Liver (tissue), 9 donors: ENCODE results near the gene CHAC2. TPM values are rescaled to one million over a fixed set of nuclear protein-coding genes. Genes with fewer than 3 reads are reported as not detected.

Experiments used
- DNase-seq: peaks from one replicate; pipeline ENCODE4 v3.0.0-alpha.2; 2017; ENCODE audit warnings: low spot score
- H3K27ac ChIP-seq, 2 donors: one replicate each; pipeline ENCODE4 v1.7.0; 2013; ENCODE audit warnings: inconsistent platforms in 2 of 2, low read length in 2 of 2, control low read depth in 1 of 2, low read depth in 1 of 2, mild to moderate bottlenecking in 1 of 2
- H3K27me3 ChIP-seq, 4 donors: one replicate each; pipeline versions ENCODE4 v1.6.1 to v1.7.0; 2013; ENCODE audit warnings: low read length in 3 of 4, inconsistent platforms in 1 of 4, mild to moderate bottlenecking in 1 of 4, moderate library complexity in 1 of 4; ENCODE audit not compliant: control insufficient read depth in 4 of 4, insufficient read depth in 4 of 4
- H3K36me3 ChIP-seq, 4 donors: one replicate each; pipeline versions ENCODE4 v1.6.1 to v1.7.0; 2013; ENCODE audit warnings: low read length in 3 of 4, mild to moderate bottlenecking in 3 of 4, low read depth in 1 of 4, moderate library complexity in 1 of 4; ENCODE audit not compliant: control insufficient read depth in 4 of 4, insufficient read depth in 3 of 4
- H3K4me1 ChIP-seq, 4 donors: one replicate each; pipeline versions ENCODE4 v1.6.1 to v1.7.0; 2013; ENCODE audit warnings: low read length in 3 of 4, mild to moderate bottlenecking in 3 of 4, moderate library complexity in 1 of 4; ENCODE audit not compliant: control insufficient read depth in 4 of 4, insufficient read depth in 4 of 4
- H3K4me3 ChIP-seq, 3 donors: one replicate each; pipeline versions ENCODE4 v1.6.1 to v1.7.0; 2013; ENCODE audit warnings: low read length in 3 of 3, control low read depth in 1 of 3, low read depth in 1 of 3, mild to moderate bottlenecking in 1 of 3
- H3K9ac ChIP-seq, 2 donors: one replicate each; pipeline ENCODE4 v1.7.0; 2013; ENCODE audit warnings: low read length in 2 of 2, mild to moderate bottlenecking in 2 of 2, moderate library complexity in 2 of 2, control low read depth in 1 of 2, low read depth in 1 of 2
- H3K9me3 ChIP-seq, 4 donors: one replicate each; pipeline versions ENCODE4 v1.6.1 to v1.7.0; 2013; ENCODE audit warnings: low read length in 3 of 4; ENCODE audit not compliant: control insufficient read depth in 4 of 4
- ATF3 ChIP-seq: IDR thresholded peaks from 2 replicates; pipeline ENCODE4 v1.6.1; 2016; ENCODE audit warnings: antibody characterized with exemption
- CTCF ChIP-seq: fragments of 150-350 bp; IDR thresholded peaks from 2 replicates; pipeline ENCODE4 v1.5.1; 2017; ENCODE audit warnings: improper control_type of control experiment, low read depth, low read length; ENCODE audit not compliant: missing input control
- EGR1 ChIP-seq, 2 donors: IDR thresholded peaks; 2 replicates each; pipeline ENCODE4 v1.6.1; 2016 to 2018; ENCODE audit warnings: antibody characterized with exemption in 2 of 2, low read depth in 2 of 2
- FOXA2 ChIP-seq: IDR thresholded peaks from 2 replicates; pipeline ENCODE4 v1.6.1; 2016; ENCODE audit warnings: antibody characterized with exemption
- GABPA ChIP-seq, 2 donors: IDR thresholded peaks in 1 of 2; conservative IDR thresholded peaks in 1 of 2; 2 replicates each; pipeline ENCODE4 v1.6.1; 2016; ENCODE audit warnings: antibody characterized with exemption in 2 of 2, mild to moderate bottlenecking in 1 of 2, moderate library complexity in 1 of 2
- HNF4A ChIP-seq, 2 donors: conservative IDR thresholded peaks; 2 replicates each; pipeline ENCODE4 v1.6.1; 2016; ENCODE audit warnings: antibody characterized with exemption in 2 of 2, mild to moderate bottlenecking in 2 of 2
- HNF4G ChIP-seq: IDR thresholded peaks from 2 replicates; pipeline ENCODE4 v1.6.1; 2016; ENCODE audit warnings: antibody characterized with exemption
- JUND ChIP-seq, 2 donors: IDR thresholded peaks; 2 replicates each; pipeline ENCODE4 v1.6.1; 2016; ENCODE audit warnings: antibody characterized with exemption in 2 of 2
- MAX ChIP-seq: IDR thresholded peaks from 2 replicates; pipeline ENCODE4 v1.6.1; 2016; ENCODE audit warnings: antibody characterized with exemption
- NR2F2 ChIP-seq: IDR thresholded peaks from 2 replicates; pipeline ENCODE4 v1.6.1; 2016; ENCODE audit warnings: antibody characterized with exemption
- RAD21 ChIP-seq, 2 donors: IDR thresholded peaks; 2 replicates each; pipeline ENCODE4 v1.6.1; 2016; ENCODE audit warnings: antibody characterized with exemption in 2 of 2, mild to moderate bottlenecking in 2 of 2
- REST ChIP-seq: IDR thresholded peaks from 2 replicates; pipeline ENCODE4 v1.6.1; 2016; ENCODE audit warnings: antibody characterized with exemption, mild to moderate bottlenecking
- RXRA ChIP-seq, 2 donors: IDR thresholded peaks; 2 replicates each; pipeline ENCODE4 v1.6.1; 2017 to 2018; ENCODE audit warnings: antibody characterized with exemption in 2 of 2, mild to moderate bottlenecking in 1 of 2
- SP1 ChIP-seq: IDR thresholded peaks from 2 replicates; pipeline ENCODE4 v1.6.1; 2018; ENCODE audit warnings: antibody characterized with exemption, mild to moderate bottlenecking
- TAF1 ChIP-seq: conservative IDR thresholded peaks from 2 replicates; pipeline ENCODE4 v1.6.1; 2016; ENCODE audit warnings: antibody characterized with exemption, mild to moderate bottlenecking
- ZBTB33 ChIP-seq: IDR thresholded peaks from 2 replicates; pipeline ENCODE4 v1.6.1; 2016; ENCODE audit warnings: antibody characterized with exemption
- WGBS: extraction: QIAGEN DNeasy Blood & Tissue Kit; methylation state at CpG from one replicate; pipeline ENCODE4 v1.1.7; 2013; 5-methylcytosine and 5-hydroxymethylcytosine counted together
- polyA plus RNA-seq, 2 donors: library from polyadenylated mRNA; stranded (reverse) in 1 of 2; unstranded in 1 of 2; fragments of 200-250 nt in 1 of 2; fragments of >200 nt in 1 of 2; fragmentation: Nextera tagmentation in 1 of 2; extraction: Ambion mirVana in 1 of 2; gene quantifications; one replicate each; pipeline versions ENCODE4 v1.2.1 to v1.2.3, GENCODE V29; 2013 to 2015
- total RNA-seq, 2 donors: library from RNA; depleted of rRNA; stranded (reverse); fragments of >200 nt; gene quantifications; one replicate each; pipeline ENCODE4 v1.2.3, GENCODE V29; 2014
- donor health status: healthy.
- donor health status: healthy.
- donor health status: healthy.
- donor health status: healthy.
- donor health status: healthy.

CHAC2 gene
- total and polyA plus RNA-seq, 4 donors = 2.6 to 7.0 (median 4.3) TPM

DNA sequence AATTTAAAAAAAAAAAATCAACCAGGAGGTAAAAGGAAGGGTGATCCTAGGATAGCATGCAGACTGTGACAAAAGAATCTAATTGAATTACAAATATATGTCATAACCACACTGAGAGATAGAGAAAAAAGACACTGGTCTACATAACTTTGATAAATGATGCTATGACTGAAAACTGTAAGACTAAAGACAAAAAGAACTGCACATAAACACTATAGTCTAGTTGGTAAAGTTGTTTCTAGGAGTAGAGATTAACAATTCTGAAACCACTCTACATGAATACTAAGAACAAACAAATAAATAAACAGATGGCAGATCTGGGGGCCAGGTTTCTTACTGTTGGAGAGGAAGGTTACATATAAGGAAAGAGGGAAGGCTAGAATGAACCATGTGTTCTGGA lies 14.6 kb upstream of the CHAC2 start:
- Histone ChIP-seq H3K4me1 (no peaks in the 10 kb centered on the region), H3K27ac (no peak overlapping the region), H3K4me3 (no peak overlapping the region), H3K27me3 (no peaks in the 10 kb centered on the region), H3K9me3 (no peaks in the 10 kb centered on the region), H3K36me3 (peaks cover 3 to 15% (median 9%) of the 10 kb centered on the region in 4 donors), H3K9ac (no peak overlapping the region)
- no peak for DNase-seq
- no peak for TF ChIP-seq FOXA2
- no peak for TF ChIP-seq ZBTB33
- TF ChIP-seq HNF4A (conservative IDR thresholded peaks at IDR 0.05) = no peak

DNA sequence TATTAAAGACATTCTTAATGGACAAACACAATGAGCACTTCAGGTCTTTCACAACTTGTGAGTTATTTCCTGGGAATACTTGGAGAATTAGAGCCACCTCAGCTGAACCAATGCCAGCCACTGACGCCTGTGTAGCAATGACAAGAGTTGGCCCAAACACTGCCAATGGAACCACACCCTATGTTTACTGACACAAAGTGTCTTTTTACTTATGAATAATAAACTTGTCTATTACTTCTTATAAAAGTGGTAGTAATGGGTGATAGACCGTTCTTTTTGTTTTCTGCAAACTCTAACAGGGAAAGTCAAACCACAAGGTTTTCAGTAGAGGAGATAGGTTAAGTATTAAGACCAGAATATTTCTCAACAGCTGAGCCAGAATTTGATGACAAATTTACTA lies 12.5 kb upstream of the CHAC2 start:
- Histone ChIP-seq H3K9ac (no peak overlapping the region), H3K27ac (no peak overlapping the region)
- no peak for TF ChIP-seq GABPA (IDR thresholded peaks at IDR 0.05 in 1 of 2, conservative IDR thresholded peaks at IDR 0.05 in 1 of 2)
- TF ChIP-seq ZBTB33 = no peak

GRCh38 chr2:53756644-53757043 lies 11.0 kb upstream of the CHAC2 start:
- Histone ChIP-seq H3K9ac (no peak overlapping the region), H3K27ac (no peak overlapping the region), H3K4me1 (no peaks in the 10 kb centered on the region), H3K27me3 (no peaks in the 10 kb centered on the region), H3K9me3 (no peaks in the 10 kb centered on the region), H3K36me3 (peaks cover 3 to 8% (median 5%) of the 10 kb centered on the region in 4 donors), H3K4me3 (no peak overlapping the region)
- DNase-seq = no peak
- WGBS = 98% methylated on average over 15 of the region's 15 CpGs
- TF ChIP-seq EGR1 (IDR thresholded peaks at IDR 0.05; ENCODE audit: low read depth in 2 of 2) (no peak), REST (no peak), MAX (no peak), NR2F2 (no peak), TAF1 (no peak), RAD21 (IDR thresholded peaks at IDR 0.05) (no peak), GABPA (IDR thresholded peaks at IDR 0.05 in 1 of 2, conservative IDR thresholded peaks at IDR 0.05 in 1 of 2) (no peak), SP1 (no peak), CTCF (no peak), ATF3 (no peak), JUND (IDR thresholded peaks at IDR 0.05) (no peak), ZBTB33 (no peak), RXRA (IDR thresholded peaks at IDR 0.05) (no peak), FOXA2 (no peak), HNF4A (conservative IDR thresholded peaks at IDR 0.05) (no peak), HNF4G (no peak)

More for the DNA sequence above, 12.5 kb upstream of the CHAC2 start:
- no peak for DNase-seq
- Histone ChIP-seq H3K27me3 (no peaks in the 10 kb centered on the region), H3K4me3 (no peak overlapping the region), H3K36me3 (peaks cover 3 to 8% (median 5%) of the 10 kb centered on the region in 4 donors), H3K4me1 (no peaks in the 10 kb centered on the region), H3K9me3 (no peaks in the 10 kb centered on the region)
- WGBS = 63% methylated on average over 2 of the region's 2 CpGs
